GOT3 (cell line): ENCODE results near the gene INPP4B.
"Not testable (repeated sequence)": the region's sequence is repeated elsewhere in the genome, so short reads cannot be mapped to it uniquely, and the experiment has no call there.

Source experiments
- DNase-seq: peaks from one replicate; lab custom pipeline; 2025; ENCODE audit warnings: mixed read lengths; lab: John Stamatoyannopoulos, UW

INPP4B gene

GRCh38 chr4:142544039-142544438 lies 302.1 kb downstream of the INPP4B start:
- DNase-seq: no peak

DNA sequence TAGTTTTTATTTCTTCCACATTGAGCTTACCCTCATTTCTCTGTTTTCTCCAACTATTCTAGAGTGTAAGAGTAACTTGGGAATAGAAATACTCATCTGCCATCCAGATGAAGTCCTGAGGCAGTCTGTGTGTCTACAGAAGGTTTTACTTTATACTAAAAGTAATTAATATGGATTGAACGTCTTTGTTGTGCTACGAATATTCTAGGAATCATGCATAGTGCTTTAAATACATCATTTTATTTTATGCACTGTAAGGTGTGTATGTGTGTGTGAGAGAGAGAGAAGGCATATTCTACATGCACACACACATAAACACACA lies 305.7 kb downstream of the INPP4B start:
- no peak for DNase-seq

- DNase-seq: no peak
These were observed 306.2 kb downstream of the INPP4B start for GRCh38 chr4:142539796-142540482.

DNA sequence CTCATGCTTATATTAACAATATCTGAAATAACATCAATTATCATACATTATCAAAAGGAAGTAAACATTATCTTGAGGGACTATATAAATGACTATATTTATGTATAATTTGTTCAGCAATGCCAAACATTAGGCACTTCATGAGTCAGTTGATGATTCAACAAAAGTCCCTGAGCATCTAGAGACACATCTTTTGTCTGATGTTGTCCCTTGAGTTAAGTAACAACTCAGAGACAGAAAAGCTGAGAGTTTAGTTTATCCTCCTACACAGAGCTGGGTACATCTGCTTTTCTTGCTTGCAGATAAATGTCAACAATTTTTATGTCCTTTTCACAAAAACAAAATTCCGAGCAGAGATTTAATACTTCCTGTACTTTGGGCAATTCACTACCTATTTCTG lies 311.1 kb downstream of the INPP4B start:
- no peak for DNase-seq

DNA sequence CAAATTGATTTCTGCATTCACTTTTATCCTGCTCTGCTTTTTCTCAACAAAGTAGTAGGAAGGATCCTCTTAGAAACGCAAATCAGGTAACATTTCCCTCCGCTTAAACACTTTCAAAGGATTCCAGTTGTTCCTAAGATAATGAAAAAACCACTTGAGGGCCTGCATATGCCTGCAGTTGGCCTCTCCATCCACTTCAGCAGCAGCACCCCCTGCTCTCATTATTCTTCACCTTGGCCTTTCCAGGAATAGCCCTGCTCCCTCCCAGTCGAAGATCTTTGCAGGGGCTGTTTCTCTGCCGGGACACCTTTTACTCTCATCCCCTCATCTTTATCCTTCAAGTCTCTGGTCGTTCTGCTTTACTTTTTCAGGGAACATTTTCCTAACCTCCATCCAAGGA lies 314.0 kb downstream of the INPP4B start:
- DNase-seq: no peak

DNA sequence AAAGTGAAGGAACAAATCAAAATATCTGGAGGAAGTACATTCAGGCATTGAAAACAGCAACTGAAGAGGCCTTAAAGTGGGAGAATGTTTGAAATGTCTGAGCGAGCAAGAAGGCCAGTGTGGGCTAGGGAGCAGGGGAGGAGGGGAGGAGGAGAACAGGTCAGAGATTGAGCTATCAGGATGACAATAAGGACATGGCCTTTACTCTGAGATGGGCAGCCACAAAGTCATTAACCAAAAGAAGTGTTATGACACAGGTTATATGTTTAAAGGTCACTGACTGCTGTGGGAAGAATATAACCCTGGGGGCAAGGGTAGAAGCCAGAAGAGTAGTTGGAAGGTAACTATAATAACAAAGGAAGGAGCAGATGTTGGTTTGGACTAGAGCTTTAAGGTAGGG lies 315.4 kb downstream of the INPP4B start:
- no peak for DNase-seq

GRCh38 chr4:142528433-142528832 lies 317.7 kb downstream of the INPP4B start:
- DNase-seq: no peak

DNA sequence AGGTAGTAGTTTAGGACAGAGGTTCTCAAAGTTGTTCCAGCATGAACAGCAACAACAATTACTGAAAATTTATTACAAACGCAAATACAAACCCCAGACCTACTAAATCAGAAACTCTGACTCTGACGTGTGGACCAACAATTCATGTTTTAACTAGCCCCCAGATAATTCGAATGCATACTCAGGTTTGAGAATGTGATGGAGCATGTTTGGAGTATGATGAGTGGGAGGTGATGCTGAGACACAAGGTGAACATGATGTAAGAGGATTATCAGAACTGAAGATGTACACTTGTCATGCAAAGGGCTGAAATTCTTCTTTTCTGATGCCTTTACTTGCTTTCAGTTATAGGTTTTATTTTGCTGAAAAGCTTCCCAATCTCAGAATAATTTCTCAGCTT lies 323.0 kb downstream of the INPP4B start:
- DNase-seq: no peak

DNA sequence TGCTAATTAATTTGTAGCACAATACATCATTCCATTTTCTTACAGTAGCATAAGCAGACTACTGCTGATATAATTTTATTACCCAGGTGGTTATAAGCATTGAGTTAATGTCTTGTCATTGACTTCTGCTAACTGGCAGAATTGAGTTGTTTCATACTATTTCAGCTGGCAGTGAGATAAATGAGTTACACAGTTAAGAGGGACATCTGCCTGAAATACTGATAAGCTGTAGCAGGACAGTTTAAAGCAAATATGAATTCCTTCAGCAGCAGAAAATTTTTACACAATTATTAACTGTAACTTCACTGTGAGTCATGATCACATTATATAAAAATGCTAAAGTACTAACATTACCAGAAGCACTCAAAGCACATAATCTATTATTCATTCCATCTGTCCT lies 326.8 kb downstream of the INPP4B start:
- no peak for DNase-seq

GRCh38 chr4:142516686-142517526 lies 329.2 kb downstream of the INPP4B start:
- no peak for DNase-seq

- no peak for DNase-seq
These were observed 333.9 kb downstream of the INPP4B start for GRCh38 chr4:142512161-142512560.

GRCh38 chr4:142509881-142510280 lies 336.2 kb downstream of the INPP4B start:
- no peak for DNase-seq

- not testable (repeated sequence) for DNase-seq
These were observed 336.7 kb downstream of the INPP4B start for GRCh38 chr4:142509381-142509780.

DNA sequence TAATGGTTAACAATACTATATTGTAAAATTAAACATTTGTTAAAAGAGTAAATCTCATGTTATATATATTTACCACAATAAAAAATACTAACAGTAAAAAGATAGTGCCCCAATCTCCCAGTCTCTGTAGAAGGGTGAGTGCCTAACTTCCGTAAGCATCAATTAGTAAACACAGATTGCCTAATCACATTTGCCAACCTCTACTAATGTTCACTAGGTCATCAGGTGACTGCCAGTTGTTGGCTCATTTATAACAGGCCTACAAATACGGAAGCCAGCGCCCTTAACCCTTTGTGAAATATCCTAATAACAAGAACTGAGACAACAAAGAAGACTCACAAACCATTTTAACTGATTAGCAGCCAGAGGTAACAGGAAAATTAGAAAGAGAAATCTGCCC lies 345.1 kb downstream of the INPP4B start:
- DNase-seq: no peak

DNA sequence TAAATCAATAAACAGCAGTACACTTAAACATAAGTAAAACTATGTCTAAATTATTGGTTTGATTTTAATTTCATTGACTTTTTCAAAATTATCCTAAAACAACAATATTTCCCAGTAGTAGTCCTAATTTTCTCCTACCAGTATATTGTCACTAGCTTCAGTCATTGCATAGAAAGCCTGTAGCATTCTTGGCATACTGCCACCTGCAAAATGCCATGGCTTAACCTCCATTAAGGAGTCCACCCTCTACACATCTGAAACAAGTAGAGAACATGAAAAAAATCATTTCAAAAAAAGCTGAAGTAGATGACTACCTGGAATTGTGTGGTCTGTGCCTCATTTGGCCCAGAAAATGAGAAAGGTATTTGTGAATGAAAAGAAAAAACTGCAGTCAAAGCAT lies 348.5 kb downstream of the INPP4B start:
- no peak for DNase-seq

DNA sequence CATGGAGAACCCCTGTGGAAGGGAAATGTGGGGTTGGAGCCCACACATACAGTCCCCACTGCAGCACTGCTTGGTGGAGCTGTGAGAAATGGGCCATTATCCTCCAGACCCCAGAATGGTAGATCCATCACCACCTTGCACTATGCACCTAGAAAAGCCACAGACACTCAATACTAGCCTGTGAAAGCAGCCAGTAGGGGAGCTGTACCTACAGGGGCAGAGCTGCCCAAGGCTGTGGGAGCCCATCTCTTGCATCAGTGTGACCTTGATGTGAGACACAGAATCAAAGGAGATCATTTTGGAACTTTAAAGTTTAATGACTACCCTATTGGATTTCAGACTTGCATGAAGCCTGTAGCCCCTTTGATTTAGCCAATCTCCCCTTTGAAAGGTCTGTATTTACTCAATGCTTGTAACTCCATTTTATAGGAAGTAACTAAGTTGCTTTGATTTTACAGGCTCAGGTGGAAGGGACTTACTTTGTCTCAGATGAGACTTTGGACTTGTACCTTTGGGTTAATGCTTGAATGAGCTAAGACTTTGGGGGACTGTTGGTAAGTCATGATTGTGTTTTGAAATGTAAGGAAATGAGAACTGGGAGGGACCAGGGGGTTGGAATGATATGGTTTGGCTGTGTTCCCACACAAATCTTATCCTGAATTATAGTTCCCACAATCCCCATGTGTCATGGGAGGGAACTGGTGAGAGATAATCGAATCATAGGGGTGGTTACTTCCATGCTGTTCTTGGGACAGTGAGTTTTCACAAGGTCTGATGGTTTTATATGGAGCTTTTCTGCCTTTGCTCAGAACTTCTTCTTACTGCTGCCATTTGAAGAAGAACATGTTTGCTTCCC lies 352.6 kb downstream of the INPP4B start:
- no peak for DNase-seq

DNA sequence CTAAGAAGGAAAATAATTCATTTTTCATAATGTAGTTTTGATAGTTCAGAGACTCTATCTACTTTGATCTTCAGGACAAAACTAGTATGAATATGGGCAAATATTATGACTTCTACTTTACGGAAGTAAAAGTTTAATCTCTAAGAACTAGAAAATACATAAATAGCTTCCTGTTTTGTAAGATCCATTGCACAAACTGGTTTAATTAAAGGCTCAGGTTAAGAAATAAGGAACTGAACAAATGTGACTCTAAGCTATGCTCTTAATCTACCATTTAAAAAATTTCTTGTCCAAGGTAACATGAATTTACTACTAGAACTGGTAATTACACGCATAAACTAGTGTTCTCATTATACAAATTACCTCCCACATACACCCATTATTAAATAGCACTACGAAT lies 360.6 kb downstream of the INPP4B start:
- DNase-seq: no peak

DNA sequence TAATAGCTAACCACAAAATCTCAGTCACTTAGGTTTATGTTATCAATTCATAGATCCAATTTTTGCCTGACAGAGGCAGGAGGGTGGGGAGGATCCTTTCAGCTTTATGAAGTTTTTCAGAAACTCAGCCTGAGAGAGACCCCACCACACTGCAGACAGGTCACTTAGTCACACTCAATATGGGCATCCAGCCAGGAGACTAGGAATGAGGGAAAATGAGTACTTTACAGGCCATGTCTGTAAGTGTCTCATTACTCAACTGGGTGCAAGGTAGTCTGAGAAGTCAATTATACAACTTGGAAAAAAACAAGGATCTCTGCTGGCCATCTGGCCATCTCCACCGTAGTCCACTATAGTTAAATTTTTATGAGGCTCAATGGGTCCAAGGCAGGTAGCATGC lies 365.9 kb downstream of the INPP4B start:
- DNase-seq: no peak

- no peak for DNase-seq
These were observed 370.4 kb downstream of the INPP4B start for GRCh38 chr4:142475663-142476062.

DNA sequence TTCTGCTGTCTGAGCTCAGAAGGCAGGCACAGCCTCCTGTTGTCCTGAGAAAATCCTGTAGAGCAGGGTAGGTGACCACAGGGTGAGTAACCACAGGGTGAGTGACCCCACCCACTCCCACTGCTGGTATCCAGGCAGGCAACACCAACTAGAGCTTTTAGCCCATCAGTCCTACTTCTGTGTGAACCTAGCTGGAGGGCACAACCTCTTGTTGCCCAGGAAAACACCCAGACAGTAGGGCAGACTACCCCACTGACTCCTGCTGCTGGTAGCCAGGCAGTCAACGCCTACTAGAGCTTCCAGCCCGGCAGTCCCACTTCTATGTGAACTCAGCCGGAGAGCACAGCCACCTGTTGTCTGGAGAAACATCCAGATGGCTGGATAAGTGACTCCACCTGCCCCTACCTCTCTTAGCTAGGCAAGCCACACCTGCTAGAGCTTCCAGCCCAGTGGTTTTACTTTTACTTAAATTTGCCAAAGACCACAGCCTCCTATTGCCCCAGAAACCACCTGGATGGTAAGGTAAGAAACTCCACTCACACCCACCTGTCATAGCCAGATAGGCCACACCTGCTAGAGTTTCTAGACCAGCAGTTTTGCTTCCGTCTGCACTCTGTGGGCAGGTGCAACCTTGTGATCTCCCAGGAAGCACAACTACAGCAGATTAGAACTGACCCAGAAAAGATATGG lies 371.6 kb downstream of the INPP4B start:
- no peak for DNase-seq

- DNase-seq: no peak
These were observed 372.2 kb downstream of the INPP4B start for GRCh38 chr4:142473960-142474338.
